GM21737 (cell line): ENCODE measurements around the gene CD69.
"Not testable (repeated sequence)": the region's sequence is repeated elsewhere in the genome, so short reads cannot be mapped to it uniquely, and the experiment has no call there.

Source experiments
- ATAC-seq: cut with Tn5 transposase; IDR thresholded peaks from one replicate; pipeline ENCODE4 v1.9.1; 2021; ENCODE audit warnings: mild to moderate bottlenecking, moderate library complexity; ENCODE audit not compliant: unreplicated experiment

Gene CD69

DNA sequence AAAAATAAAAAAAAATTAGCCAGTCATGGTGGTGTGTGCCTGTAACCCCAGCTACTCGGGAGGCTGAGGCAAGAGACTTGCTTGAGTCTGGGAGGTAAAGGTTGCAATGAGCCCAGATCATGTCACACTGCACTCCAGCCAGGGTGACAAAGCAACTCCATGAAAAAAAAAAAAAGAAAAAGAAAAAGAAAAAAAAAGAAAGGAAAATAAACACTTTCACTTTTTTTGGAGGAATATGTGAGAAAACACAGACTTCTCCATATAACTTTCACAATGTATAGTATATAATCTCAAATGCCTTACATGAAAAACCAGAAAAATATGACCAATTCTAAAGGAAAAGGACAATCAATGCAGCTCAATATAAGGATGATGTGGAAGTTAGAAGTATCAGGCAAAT is 36.7 kb downstream of the CD69 start:
- ATAC-seq: no peak

DNA sequence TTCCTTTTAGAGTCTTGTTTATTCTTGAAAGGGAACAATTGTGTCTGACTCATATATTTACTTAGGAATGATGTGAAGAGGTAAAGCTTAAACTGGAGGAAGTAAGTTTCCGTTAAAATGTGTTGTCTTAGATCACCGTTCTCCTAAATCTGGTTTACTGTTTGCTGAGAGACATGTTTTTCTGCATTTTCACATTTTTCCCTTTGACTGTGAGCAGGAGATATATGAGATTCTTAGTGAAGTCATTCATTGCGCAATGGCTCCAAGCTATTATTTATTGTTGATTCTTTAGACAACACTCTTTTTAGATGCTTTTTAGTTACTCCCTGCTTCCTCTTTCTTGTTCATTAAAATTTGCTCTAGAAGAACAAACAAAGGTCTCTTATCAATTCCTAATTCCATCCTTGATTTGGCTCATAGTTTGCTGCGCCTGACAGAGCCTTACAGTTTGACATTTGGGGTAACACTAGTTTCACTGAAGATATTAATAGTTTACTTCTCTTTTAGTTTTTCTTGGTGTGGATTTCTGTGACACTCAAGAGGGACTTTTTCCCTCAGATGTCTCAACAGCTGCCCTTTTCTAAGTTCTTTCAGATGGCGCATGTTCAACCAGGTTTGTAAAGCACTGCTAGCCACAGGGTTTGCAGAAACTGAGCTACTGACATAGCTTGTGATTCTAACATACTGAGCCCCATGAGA is 39.2 kb downstream of the CD69 start:
- peak; percentile 59 for ATAC-seq

DNA sequence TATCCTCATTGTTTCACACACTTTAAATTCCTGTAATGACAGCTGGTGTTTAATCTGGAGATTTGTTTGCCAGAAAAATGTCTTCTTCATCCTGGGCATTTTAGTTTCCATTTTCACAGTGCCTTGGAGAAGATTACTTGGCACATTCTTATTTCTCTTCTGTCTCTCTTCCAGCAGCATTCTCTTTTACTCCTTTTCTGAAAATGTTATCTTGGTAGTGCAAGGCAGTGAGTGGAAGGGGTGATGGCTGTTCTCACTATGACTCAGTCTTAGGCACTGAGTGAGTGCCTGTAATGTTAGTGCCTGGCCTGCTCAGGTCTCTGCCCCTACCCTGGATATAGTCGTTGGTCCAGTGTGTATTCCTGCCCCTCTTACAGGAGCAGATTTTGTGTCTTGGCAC is 40.9 kb downstream of the CD69 start:
- no peak for ATAC-seq

DNA sequence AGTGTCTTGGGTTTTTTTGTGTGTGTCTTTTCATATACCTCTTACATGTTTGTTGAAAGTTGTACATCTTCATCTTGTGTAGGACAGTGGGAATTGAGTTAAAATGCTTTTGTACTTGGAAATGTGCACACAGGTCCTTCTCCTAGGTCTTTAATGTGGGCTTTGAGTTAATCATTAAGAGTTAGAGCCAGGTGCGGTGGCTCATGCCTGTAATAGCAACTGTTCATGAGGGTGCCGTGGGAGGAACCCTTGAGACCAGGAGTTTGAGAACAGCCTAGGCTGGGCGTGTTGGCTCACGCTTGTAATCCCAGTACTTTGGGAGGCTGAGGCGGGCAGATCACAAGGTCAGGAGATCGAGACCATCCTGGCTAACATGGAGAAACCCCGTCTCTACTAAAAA is 41.7 kb downstream of the CD69 start:
- ATAC-seq: no peak

DNA sequence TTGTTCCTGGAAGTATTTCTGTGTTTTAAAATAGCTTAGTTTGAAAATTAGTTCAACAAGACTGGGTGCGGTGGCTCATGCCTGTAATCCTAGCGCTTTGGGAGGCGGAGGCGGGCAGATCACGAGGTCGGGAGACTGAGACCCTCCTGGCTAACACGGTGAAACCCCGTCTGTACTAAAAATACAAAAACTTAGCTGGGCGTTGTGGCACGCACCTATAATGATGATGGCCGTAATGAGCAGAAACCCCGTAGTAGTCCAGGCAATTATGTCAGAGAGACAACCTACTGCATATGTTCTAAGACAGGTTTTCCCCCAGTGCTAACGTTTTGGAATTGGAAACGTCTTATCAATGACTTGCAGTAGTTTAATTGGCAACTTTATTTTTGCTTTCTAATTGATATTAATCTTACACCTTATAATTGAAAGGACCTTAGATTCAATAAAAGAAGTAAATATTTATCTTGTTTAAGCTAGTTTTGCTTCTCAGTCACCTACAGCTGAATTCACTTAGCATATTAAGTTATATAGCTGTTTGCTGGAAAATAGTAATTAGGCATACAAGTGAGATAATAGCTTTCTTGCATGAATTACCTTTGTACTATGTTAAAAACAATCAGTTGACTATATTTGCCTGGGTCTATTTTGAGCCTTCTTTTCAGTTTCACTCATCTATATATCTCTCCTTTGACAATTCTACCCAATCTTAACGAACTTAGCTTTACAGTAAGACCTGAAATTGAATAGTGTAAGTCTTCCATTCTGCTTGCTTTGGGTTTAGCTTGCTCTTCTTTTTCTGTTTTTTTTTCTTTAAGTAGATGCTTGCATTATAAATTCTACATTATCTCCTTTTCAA is 43.4 kb downstream of the CD69 start:
- no peak for ATAC-seq

DNA sequence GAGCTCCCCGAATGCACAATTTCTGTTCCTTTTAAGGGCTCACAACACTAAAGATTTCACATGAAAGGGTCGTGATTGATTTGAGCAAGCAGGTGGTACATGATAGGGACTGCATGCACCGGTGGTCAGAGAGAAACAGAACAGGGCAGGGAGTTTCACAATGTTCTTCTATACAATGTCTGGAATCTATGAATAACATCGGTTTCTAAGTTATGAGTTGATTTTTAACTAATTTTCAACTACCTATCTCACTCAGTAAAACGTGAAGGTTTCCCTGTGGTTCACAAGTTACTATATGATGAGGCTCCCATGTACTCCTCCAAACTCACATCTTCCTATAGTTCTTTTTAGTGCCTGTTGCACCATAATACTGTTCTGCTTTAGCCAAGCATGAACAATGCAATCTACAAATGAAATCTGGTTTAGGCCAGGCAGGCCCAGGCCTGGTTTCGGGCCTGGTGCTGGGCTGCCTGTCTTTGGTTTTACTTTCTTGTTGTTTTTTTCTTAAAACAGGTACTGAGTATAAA is 47.6 kb downstream of the CD69 start:
- ATAC-seq: peak; percentile 74

DNA sequence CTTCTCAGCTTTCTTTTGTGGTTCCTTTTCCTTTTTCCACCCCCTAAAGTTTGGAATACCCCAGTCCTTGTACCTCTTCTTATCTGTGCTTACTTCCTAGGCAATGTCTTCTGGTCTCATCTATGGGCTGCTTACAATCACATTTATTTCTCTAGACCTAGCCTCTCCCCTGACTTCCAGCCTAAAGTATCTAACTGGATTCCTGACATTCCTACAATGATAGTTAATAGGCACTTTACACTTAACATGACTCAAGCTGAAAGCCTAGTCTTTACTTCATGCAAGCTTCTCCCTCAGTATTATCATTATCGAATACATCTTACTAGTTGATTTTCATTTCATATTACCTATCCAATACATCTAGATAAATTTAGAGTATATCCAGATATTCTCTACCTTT is 49.0 kb downstream of the CD69 start:
- no peak for ATAC-seq

DNA sequence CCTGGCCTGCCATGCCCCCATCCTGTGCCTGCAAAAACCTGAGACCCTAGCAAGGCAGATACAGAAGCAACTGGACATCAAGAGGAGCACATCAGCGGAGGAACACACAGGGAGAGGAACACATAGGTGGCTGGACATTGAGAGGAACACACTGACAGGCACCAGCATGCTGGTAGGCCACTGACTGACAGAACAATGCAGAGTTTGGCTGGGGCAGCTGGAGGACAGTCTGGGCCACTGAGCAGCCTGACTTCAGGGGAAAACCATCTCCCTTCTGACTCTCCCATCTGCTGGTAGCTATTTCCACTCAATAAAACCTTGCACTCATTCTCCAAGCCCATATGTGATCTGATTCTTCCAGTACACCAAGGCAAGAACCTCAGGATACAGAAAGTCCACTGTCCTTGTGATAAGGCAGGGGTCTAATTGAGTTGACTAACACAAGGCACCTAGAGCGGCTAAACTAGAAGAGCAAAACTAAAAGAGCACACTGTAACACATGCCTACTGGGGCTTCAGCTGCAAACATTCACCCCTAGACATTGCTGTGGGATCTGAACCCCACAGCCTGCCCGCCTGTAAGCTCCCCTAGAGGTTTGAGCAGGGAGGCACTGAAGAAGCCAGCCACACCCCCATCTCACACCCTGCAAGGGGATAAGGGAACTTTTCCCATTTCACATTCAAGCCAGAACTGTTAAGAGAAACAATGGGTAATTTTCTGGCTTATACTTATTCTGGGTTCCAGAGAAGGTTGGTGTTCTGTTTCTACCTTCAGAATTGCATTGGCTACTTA is 49.9 kb downstream of the CD69 start:
- no peak for ATAC-seq

DNA sequence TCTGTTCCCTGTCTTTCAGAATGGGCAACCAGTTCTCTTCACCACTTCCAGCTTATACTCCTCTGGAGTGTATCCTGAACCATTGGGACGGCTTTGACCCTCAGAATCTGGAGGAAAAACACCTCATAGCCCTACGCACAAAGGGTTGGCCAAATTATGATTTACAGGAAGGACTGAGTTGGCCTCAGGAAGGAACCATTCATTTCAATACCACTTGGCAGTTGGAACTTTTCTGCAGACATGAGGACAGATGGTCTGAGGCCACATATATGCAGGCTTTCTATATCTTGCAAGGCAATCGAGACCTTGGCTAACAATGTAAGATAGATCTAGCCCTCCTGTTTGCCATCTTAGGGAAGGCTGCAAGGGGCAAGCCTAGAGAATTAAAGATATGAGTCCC is 51.8 kb downstream of the CD69 start:
- ATAC-seq: no peak

DNA sequence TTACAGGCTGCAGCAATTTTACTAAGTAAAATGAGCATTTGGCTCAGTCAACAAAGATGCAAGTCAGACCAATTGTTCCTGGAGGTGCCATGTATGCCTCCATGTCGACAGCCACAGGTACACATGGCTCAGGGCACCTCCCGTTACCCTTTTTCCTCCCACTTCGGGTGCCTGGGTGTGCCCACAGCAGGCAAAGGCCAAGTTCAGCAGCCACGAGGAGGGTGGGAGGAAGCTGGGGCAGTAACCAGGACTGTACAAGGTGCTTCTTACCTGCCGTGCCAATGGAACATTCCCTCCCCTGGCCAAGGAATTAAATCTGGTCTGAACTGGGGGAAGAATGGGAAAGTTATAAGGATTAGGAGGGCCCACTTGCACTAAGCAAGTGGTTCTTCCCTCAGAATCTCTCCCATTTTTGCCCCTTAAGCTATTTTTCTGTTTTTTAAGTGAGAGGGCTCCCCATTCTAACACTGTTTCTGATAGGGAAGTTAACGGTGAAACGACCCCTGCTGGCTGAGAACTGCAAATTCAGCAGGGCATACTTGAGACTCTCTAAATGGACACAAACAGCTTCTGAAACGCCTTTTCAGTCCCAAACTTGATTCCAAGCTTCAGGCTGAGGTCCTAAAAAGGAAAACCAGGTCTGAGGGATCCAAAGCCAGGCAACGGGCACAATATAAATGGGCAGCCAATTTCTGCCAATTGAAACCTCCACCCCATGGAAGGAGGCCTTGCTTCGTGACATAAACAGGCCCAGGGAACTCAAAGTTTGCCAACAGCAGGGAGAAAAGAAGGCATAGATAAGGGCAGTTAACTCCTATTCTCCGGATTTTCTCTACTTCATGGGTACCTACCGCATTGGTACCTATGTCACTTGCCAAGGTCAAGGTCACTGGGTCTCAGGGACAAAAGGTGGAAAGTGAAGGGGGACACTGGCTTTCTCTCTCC is 52.6 kb downstream of the CD69 start:
- ATAC-seq: no peak

DNA sequence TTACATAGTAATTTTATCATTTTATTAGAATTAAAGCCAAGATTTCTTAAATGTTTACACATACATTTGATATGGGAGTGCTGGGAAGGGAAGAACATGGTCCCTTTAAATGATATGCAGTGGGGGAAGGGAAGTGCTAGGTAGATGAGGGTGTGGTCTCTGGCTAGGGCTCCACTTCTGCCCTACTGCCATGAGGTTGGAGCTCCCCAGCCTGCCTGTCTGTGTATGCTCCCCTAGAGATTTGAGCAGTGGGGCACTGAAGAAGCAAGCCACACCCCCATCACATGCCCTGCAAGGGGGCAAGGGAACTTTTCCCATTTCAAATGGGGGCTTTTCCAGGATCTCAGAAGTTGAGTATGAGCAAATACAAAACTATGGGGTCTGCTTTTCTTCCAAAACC is 53.3 kb downstream of the CD69 start:
- no peak for ATAC-seq

DNA sequence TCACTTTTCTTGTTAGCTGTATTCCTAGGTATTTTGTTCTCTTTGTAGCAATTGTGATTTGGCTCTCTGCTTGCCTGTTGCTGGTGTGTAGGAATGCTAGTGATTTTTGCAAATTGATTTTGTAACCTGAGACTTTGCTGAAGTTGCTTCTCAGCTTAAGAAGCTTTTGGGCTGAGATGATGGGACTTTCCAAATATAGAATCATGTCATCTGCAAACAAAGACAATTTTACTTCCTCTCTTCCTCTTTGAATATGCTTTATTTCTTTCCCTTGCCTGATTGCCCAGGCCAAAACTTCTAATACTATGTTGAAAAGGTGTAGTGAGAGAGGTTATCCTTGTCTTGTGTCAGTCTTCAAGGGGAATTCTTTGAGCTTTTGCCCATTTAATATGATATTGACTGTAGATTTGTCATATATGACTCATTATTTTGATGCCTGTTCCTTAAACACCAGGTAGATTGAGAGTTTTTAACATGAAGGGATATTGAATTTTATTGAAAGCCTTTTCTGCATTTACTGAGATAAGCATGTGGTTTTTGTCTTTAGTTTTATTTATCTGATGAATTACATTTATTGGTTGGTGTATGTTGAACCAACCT is 54.5 kb downstream of the CD69 start:
- ATAC-seq: no peak

DNA sequence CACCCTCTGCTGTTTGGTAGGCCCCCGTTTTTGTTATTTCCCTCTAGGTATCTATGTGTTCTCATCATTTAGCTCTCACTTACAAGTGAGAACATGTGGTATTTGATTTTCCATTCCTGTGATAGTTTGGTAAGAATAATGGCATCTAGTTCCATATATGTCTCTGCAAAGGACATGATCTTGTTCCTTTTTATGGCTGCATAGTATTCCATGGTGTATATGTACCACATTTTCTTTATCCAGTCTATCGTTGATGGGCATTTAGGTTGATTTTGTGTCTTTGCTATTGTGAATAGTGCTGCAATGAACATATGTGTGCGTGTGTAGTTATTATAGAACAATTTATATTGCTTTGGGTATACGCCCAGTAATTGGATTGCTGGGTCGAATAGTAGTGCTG is 56.1 kb downstream of the CD69 start:
- ATAC-seq: not testable (repeated sequence)
